Right renal cortex interstitium (tissue), 3 donors: ENCODE results near the gene PCDH7. TPM values are rescaled to one million over a fixed set of nuclear protein-coding genes. Genes with fewer than 3 reads are reported as not detected.

Source experiments
- DNase-seq, 3 donors: peaks; one replicate each; pipeline ENCODE4 v3.0.0-alpha.2; 2013; ENCODE audit warnings: low read depth in 3 of 3, low spot score in 2 of 3
- polyA plus RNA-seq, 3 donors: library from polyadenylated mRNA; unstranded; fragments of 120-200 nt; gene quantifications; one replicate each; pipeline ENCODE4 v1.2.1, GENCODE V29; 2013; ENCODE audit not compliant: insufficient read length in 3 of 3

Gene PCDH7
- polyA plus RNA-seq, 3 donors: 18.2 to 21.6 (median 21.4) TPM

DNA sequence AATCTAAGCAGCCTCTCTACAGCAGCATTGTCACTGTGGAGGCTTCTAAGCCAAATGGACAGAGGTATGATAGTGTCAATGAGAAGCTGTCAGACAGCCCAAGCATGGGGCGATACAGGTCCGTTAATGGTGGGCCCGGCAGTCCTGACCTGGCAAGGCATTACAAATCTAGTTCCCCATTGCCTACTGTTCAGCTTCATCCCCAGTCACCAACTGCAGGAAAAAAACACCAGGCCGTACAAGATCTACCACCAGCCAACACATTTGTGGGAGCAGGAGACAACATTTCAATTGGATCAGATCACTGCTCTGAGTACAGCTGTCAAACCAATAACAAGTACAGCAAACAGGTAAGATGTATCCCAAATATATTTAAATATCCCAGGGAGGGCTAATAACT, 4.1 kb downstream of the PCDH7 start:
- no peak for DNase-seq

DNA sequence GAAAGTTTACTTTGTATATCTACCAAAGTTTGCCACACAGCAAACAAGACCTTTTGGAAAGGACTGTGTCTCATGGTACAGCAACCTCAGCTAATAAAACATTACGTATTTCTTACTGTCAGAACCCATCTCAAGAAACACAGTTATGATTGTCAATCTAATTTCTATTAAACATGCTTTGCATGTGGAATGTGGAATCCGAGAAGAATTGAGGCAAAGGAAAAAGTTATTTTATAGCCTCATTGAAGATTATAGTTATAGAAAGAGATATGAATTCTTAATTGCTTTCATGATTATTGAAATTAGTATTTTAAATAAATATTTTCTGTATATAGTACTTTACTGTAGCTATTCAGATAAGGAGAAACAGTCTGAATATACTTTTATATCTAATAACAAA, 5.4 kb downstream of the PCDH7 start:
- DNase-seq: no peak

DNA sequence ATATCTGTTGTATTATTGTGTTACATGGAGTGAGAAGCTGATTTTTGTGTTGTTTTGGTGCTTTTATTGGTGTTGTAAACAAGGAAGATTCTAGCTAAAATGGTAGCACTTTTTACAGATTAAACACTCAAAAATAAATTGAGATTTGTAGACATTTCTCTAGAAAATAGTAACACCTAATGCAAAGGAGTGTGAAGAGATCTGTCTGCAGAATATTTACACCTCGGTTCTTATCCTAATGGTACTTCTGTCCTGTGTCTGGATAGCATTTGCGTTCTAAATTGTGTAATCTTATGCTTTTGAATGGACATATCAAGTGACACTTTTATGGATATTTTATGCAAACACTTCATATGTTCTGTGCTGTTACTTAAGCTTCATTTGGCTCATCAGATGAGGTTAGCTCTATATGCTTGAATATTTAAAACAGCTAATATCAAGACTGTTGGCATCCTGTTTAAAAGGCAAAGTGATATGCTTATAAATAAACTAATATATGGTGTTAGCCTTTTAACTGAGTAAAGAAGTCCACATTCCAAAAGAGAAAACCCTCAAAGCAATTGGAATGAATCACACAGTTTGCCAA, 6.0 kb downstream of the PCDH7 start:
- no peak for DNase-seq

DNA sequence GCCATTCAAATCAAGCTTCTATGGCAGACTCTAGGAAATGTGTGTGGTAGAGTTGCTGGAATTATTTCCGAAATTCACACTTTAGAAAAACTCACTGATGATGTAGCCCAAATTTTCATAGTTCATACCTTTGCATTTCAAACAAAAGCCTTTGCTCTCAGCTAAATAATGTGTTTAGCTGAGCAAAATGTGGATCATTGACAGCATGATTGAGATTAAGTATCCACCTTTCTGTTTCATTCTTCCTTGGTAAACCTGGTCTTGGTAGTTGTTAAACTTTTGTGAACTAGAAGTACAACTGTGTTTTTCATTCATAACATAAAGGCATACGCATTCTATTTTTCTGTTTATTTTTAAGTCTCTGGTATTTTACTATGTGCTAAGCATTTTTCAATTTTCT, 7.2 kb downstream of the PCDH7 start:
- no peak for DNase-seq

DNA sequence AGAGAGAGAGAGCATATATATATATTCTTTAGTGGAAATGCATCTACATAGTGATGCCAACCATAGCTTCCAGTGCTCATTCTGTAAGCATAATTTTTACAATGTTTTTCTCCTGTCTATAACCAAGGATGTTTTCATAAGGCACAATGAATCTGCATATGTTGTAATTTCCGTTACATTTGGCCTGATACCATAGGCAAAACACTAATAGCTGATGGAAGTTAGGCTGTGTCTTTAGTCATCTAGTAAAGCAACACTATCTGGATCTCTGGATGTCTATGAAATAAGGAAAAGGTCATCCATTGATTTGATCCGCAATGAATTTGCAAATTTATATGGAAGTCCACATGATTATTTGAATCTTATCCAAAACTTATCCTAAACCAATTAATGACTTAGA, 8.1 kb downstream of the PCDH7 start:
- no peak for DNase-seq

DNA sequence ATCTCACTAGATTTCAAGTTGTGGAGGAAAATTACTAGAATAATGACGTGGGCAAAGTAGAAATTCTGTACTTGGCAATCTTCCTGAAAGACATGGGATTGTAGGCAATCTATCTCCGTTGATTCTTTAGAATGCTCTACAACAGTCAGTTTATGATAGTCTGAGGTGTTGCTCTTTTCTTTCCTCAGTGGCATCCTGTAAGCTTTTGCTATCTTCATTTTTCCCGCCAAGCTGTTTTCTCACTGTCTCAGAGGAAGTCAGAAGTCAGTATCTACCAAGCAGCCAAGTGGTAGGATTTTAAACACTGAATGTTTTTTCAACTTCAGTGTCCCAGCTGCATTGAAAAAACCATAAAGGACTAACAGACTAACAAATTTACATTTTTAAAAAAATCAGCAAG, 23.7 kb downstream of the PCDH7 start:
- no peak for DNase-seq

DNA sequence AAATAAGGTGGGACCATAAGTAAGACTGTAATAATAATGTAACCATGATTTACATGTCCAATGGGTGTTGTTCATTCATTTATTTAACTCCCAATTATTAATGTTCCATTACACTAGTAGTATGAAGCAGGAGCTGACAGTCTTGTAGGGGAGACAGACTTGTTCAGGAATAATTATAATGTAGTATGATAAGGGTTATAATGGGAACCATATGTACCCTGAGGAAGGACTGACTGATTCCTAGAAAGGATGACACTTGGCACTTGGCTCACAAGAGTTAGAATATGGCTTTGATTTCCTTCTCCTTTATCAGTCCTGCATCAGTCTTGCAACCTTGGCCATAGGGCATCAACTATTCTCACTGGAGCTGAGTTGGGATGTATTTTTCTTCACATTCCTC, 24.2 kb downstream of the PCDH7 start:
- DNase-seq: no peak

DNA sequence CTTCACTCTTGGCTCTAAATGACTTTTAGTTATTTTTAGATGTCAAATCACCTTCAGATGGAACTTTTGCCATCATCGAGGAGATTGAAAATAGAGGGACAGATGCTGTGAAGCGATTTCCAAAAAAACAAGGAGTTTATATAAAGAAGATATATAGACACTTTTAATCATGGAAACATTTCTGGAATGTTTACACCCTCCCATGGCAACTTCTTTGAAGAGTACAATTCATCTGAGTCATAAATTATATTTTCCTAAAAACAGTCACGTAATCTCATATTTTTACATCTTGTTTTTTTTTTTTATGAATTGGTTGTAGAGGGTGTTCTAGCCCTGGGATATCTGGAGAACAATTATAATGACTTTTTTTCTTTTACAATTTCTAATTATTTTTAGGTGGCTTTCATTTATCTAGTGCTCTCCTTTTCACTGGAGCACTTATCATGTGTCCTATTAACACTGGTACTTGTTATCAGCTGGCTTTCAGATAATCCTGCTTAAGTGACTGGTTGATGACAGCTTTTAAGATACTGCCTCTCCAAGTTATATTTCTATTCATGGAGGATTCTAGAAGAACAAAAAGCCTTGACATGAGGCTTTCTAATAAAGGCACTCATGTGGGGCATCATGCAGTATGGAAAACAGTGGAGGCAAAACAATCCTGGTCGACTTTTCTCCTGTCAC, 24.9 kb downstream of the PCDH7 start:
- DNase-seq: no peak

DNA sequence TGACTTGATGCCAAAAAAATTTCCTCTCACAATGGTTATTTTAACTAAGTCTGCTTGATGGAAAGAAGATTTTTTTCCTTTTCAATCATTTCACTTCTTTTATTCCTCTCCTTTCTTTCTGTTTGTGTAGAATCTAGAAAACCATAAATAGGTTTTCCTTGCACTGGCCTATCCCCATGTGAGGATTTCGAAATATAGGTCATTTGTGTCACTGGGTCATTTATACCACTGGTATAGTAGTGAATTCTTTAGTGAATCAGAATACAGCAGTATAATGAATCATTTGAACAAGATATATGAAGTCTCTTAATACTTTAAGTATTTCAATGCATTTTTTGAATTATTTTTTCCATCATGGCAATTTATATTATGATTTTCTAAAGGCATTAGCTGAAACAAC, 26.6 kb downstream of the PCDH7 start:
- no peak for DNase-seq

DNA sequence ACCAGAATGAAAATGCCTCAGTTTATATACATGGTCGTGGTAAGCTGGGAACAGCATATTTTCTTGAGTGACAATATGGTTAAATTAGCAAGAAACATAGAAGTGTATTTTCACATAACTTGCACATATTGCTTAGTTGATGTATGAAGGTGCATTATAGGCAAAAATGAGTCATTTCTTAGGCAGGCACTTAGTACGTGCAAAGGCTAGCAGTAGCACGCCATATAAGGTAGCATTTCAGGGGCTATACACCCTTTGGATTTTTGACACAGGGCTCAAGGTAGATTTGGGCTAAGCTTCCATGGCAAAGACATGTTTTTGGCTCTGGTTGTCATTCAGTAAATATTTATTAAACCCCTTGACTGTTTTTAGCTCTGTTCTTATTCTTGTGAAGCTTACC, 33.1 kb downstream of the PCDH7 start:
- no peak for DNase-seq

DNA sequence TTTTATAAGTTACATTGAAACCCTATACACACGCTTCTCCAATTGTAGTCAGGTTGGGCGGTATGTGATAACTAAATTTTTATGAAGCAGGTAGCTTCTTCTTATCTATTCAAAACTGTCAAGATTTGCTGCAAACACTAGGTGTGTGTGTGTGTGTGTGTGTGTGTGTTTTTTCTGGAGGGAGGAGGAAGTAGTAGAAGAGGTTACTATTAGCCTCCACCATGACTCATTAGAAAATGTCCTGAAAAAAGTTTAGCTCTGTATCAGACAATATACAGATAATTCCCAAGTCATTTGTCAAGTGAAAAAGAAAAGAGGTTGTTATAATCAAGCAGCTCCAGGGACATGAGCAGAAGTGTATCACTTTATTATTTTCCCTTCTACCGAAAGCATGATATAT, 33.9 kb downstream of the PCDH7 start:
- DNase-seq: no peak

DNA sequence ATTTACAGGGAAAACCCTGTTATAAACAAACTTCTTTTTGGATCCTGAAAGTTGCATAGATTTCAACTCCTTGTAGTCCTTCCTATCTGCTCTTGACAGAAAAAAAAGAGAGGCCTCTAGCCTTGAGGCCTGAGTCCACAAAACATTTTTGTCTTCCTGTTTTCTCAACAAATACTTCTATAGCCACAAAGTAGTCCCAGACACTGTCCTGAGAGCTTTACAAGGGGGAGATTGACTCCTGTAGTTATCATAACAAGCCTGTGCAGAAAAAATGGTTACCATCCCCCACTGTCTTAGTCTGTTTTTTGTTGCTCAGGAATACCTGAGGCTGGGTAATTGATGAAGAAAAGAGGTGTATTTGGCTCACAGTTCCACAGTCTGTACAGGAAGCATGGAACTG, 35.2 kb downstream of the PCDH7 start:
- no peak for DNase-seq

DNA sequence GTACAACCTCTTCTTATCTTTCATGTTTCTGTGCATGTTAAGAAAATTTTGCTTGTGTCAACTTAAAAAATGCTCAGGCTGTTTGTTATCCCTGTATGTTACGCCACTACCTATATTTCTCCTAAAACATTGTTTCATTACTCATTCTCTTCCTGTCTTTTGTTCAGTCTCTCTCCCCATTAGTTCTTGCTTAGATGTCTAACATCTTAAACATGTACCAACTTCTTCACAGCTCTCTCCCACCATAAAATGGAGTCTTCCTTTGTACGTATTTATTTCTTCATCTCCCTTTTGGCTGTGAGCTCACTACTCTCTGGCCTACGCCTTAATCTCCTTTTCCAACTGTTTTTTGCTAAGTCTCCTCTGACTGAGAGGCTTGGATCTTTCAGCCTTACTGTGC, 36.4 kb downstream of the PCDH7 start:
- no peak for DNase-seq

DNA sequence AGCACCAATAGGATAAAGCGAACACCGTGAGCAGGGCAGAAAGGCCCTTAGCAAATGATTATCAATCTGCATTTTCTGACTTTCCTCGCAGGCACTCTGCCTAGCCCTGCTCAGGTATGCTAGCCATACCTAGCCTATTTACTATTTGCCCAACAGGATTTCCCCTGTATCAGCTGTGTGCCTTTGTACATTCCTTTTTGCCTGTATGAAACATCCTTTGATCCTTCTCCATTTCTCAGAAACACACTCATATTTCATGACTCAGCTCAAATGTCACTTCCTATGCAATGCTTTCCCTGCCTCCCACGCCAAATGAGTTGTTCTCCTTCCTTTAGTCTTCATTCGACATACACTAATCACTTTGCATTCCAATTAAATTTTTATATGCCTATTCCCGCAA, 37.2 kb downstream of the PCDH7 start:
- DNase-seq: no peak

DNA sequence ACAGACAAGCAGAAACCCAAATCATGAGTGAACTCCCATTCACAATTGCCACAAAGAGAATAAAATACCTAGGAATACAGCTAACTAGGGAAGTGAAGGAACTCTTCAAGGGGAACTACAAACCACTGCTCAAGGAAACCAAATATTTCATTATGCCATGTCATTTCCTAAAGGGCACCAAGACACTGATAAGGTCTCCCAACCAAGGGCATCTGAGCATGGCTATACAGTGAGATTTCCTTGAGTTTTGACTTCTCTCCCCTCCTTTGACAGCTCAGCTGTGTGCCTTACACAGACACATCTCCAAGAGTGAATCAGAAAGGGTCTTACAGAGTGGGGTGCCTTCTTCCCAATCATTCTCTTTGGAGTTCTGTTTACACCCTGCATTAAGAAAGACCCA, 40.4 kb downstream of the PCDH7 start:
- DNase-seq: no peak

DNA sequence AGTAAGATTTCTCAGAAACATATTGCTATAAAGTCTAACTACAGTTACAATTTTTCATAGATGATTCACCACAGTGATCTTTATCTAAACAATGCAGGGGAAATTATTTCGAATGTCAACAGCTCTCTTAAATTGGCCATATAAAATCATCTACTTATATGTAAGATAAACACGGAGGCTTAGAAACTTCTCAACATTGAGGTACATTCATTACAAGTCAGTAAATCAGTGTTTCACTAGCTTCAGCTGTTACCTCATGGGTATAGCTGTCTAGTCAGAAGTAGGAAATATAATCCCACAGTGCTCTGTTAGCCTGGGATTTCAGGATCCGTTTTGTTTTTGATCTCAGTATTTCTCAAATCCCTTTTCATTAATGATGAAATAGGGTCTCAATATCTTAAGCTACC, 43.2 kb downstream of the PCDH7 start:
- no peak for DNase-seq

DNA sequence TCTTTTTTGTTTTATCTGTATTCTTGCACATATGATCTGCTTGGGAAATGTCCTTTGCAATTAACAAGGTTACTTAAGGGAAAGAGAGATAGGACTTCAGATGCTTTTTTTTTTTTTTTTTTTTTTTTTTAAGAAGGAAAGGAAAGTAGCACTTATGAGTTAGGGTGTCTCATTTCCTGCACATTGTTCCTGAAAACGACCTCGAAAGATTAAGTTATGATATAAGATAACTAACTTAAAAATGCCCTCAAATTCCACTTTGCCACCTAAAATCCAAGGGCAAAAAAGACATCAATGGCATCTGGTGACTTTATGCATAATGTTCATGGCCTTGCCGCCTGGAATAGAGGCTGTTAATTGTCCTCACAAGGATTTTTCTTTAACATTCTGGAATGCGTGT, 44.9 kb downstream of the PCDH7 start:
- no peak for DNase-seq

DNA sequence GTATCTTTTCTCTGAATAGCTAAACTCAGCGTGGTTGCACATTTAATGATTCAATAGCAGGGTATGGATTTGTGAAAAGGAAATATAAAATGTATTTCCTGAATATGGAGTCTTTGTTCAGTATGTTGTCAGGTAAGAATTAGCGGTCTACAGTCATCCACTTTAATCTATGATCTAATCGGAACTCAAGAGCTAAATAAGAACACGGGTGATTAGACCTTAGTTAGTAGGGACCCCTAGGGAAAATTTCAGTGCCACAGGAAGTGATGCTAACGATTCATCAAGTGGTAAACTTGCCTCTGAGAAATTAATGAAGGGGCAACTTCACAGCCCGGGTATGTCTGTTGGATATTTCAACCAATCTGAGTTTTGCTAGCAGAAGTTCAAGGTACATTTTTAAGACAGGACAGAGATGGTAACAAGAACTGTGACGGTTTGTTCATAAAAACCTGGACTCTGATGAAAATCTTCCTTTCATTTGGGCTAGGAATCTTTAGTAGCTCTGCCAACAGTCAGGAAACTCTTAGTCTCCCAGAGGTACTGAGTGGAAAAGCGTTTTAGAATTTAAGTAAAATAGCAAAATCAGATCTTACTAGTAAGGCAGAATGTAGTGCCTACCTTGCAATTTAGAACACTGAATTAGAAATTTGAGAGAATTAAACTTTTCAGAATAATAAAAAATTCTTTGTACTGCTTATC, 47.1 kb downstream of the PCDH7 start:
- DNase-seq: no peak

DNA sequence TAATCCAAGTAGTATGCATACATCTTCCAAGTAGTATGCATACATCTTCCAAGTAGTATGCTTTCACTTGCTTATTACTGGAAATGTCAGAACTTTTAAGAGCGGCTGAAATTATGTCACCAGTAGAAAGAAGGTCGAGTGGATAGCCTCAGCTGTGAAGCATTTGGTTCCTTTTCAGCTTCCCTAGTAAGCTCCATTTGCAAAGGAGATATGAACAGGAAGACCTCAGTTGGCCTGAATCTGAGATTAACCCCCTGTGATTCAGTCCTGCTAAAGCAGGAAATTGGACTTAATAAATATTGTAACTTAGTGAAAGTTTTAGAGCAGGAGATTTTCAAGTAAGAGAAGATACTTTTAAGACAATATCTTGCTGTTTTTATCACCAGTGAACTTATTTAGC, 48.1 kb downstream of the PCDH7 start:
- no peak for DNase-seq

DNA sequence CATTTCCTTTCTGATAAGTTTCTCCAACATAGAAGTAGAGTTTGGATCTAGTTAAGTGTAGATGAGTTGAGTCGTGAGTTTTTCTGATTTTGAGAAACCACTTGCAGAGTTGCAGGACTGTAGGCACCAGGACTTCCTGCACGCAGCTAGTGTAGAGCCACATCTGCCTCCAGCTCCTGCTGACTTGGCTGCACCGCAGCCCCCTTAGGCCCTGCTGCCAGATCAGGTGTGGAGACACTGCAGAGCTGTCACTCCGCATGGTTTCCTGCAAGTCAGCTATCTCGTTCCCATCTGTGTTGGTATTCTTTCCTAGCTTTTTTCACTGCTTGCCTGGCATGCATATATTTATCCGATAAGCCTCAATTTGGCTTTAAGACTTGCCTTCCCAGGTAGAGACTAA, 48.9 kb downstream of the PCDH7 start:
- no peak for DNase-seq

DNA sequence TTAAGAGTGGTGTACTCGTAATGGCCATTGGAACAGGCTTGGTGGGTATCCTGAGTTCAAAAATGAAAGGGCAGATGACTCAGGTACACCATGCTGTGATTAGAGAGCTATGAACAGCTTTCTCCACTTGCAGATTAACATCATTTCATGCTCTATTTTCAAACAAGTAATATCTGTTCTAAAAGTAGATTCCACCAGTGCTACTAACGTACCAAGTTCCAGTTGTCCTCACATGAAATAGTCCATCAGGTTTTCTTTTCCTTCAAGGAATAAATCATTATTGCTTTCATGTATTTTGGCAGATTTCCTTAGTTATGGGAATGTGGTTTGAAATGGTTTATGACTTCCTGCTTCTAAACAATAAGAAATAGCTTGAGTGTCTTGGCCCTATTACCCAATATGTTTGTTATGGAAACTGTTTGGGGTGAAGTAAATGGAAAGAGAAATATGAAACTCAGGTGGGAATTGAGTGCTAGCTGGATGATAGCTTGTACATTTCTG, 49.9 kb downstream of the PCDH7 start:
- DNase-seq: no peak

DNA sequence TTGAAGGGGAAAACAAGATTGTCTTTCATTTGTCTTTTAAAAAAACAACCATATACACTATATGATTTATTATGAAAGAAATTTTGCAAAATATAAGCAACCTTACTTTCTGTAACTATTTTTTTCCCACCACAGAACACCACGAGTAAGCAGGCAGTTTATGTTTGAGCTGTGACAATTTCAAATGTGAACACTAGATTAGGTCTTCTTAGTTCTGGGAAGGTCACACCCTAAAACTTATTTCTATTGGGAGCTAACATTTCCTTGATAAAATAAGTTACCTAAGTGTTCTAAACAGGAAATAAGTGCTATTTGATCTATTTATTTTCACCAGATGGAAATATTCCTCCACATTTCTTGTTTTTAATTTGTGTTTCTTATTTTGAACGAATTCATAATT, 50.6 kb downstream of the PCDH7 start:
- DNase-seq: no peak
